GM06990 (cell line): ENCODE data around the gene KMT2C.

ENCODE experiments used
- DNase-seq: peaks from one replicate; pipeline ENCODE4 v3.0.0-alpha.2; 2011; ENCODE audit not compliant: insufficient read length; ENCODE audit errors: extremely low read depth
- H3K27me3 ChIP-seq: replicated peaks from 2 replicates; pipeline ENCODE4 v1.6.0; 2011; ENCODE audit warnings: low read length; ENCODE audit not compliant: control insufficient read depth, insufficient read depth
- H3K36me3 ChIP-seq: 2 replicates; pipeline ENCODE4 v1.5.1; 2011; ENCODE audit warnings: low read length; ENCODE audit not compliant: control insufficient read depth, insufficient read depth
- H3K4me3 ChIP-seq: replicated peaks from 2 replicates; pipeline ENCODE4 v1.5.1; 2011; ENCODE audit warnings: low read depth, mild to moderate bottlenecking, control low read depth, low read length
- CTCF ChIP-seq: IDR thresholded peaks from 2 replicates; pipeline ENCODE4 v1.5.1; 2011; ENCODE audit warnings: low read length, control low read depth, mild to moderate bottlenecking, inconsistent platforms; ENCODE audit not compliant: insufficient read depth, poor library complexity, severe bottlenecking

KMT2C gene

GRCh38 chr7:152178405-152179058, 257.3 kb downstream of the KMT2C start:
- Histone ChIP-seq H3K27me3 (no peaks in the 10 kb centered on the region), H3K36me3 (peaks cover 19% of the 10 kb centered on the region)
- TF ChIP-seq CTCF, result no peak

GRCh38 chr7:152177681-152178404, 258.0 kb downstream of the KMT2C start:
- DNase-seq, result no peak
- no peak for TF ChIP-seq CTCF
- H3K4me3 ChIP-seq, result no peak overlapping the region
- no peaks in the 10 kb centered on the region for H3K27me3 ChIP-seq
- H3K36me3 ChIP-seq, result peaks cover 19% of the 10 kb centered on the region

More at GRCh38 chr7:152178405-152179058, 257.3 kb downstream of the KMT2C start:
- H3K4me3 ChIP-seq, result no peak overlapping the region
- DNase-seq, result no peak

- no peak for TF ChIP-seq CTCF
- DNase-seq, result peak; percentile 35
- H3K27me3 ChIP-seq, result no peaks in the 10 kb centered on the region
- H3K36me3 ChIP-seq, result peaks cover 15% of the 10 kb centered on the region
- no peak overlapping the region for H3K4me3 ChIP-seq
These were observed 259.0 kb downstream of the KMT2C start for GRCh38 chr7:152176797-152177196.

- no peaks in the 10 kb centered on the region for H3K27me3 ChIP-seq
- H3K4me3 ChIP-seq, result no peak overlapping the region
- peaks cover 9% of the 10 kb centered on the region for H3K36me3 ChIP-seq
- no peak for TF ChIP-seq CTCF
- DNase-seq, result no peak
These were observed 262.3 kb downstream of the KMT2C start for GRCh38 chr7:152173372-152174070.

GRCh38 chr7:152162287-152162686, 273.5 kb downstream of the KMT2C start:
- peaks cover 12% of the 10 kb centered on the region for H3K36me3 ChIP-seq
- no peaks in the 10 kb centered on the region for H3K27me3 ChIP-seq
- no peak for DNase-seq
- no peak overlapping the region for H3K4me3 ChIP-seq
- TF ChIP-seq CTCF, result no peak
